Inferior parietal cortex (tissue), 1 donor: ENCODE measurements around the gene ITPA.

Experiments used
- DNase-seq: peaks from one replicate; pipeline ENCODE4 v3.0.0-alpha.2; 2016; ENCODE audit errors: extremely low spot score

Gene ITPA

DNA sequence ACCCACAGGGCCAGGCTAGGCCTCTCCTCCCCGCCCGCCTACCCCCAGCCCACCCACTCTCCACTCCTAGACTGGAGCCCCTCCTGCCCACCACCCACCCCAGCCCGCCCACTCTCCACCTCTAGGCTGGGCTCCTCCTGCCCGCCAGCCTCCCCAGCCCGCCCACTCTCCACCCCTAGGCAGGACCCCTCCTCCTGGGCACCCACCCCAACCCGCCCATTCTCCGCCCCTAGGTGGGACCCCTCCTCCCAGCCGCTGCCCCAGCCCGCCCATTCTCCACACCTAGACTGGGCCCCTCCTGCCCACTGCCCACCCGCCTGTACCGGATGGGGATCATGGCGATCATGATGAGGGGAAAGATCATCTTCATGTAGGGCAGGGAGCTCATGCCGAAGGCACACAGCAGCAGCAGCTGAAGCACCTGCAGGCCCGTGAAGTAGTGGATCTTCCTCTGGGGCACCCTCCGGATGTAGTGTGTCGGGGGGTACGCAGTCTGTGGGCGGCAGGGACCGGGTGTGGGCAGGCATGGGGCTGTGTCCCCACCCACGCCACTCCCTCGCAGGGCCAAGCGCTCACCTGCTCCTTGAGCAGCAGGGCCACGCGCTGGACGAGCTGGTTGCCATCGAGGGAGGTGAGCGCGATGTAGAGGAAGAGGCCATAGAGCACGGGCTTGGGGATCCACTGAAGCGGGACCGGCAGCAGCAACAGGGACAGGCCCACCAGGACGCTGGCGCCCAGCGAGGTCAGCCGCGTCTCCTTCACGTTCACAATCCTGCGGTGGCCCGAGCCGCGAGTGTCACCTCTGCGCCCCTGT is 18.8 kb downstream of the ITPA start:
- no peak for DNase-seq

DNA sequence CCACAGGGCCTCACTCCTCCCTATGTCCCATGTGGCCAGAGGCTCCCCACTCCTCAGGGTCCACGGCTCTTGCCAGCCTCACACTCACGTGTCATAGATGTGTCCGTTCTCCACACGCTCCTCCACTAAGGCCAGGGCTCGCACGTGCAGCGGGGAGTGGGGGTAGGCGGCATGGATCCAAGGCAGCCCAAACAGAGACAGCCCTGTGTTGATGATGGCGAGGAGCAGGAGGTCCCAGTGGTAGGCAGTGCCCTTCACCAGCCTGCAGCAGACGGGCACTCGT is 19.4 kb downstream of the ITPA start:
- no peak for DNase-seq

DNA sequence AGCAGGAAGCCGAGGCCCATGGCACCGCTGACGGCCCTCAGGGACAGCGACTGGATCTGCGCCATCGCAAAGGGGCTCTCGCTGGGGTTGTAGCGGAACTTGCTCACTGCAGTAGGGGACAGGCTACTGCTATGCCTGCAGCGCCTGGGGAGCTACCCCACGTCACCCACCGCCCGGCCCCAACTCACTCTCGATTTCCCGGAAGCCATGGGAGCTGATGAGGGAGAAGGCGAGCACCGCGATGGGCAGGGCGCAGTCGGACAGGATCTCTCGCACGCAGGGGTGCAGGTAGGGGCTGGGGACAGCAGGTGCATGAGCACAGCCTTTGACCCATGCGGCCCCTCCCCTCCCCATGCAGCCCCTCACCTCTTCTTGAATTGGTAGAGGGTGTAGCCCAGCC is 19.9 kb downstream of the ITPA start:
- no peak for DNase-seq

DNA sequence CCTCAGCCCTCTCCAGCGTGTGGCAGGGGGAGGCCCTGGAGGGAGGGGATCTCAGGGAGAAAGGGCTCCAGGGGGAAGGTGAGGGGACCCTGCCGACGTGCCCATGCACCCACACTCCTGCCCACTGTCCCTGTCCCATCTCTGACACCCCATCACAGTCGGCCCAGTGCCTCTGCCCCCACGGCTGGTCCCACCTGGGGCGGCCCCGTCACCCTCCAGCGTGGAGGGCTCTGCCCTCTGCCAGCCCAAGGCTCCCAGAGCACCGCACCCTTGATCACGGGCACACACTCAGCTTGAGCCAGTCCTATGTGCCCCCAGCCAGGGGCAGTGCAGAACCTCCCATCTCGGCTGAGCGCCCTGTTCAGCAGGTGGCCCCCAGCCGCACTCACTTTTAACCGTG is 20.5 kb downstream of the ITPA start:
- no peak for DNase-seq

DNA sequence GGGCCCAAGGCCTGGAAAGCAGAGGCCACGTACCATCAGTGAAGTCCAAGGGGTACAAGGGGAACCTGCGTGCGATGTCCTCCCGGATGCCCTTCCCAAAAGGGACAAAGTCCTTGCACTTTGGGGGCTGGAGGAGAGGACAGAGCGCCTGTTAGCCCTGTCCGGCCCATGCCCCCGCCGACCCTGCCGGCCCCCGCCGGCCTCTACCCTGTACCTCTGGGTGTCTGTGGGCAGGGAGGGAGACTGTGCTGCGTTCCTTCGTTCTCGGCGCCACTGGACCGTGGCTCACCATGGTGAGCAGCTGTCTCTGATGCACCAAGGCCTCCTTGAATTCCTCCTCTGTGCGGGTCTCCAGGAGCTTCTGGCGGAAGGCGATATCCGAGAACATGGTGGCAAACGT is 21.8 kb downstream of the ITPA start:
- DNase-seq, result no peak

DNA sequence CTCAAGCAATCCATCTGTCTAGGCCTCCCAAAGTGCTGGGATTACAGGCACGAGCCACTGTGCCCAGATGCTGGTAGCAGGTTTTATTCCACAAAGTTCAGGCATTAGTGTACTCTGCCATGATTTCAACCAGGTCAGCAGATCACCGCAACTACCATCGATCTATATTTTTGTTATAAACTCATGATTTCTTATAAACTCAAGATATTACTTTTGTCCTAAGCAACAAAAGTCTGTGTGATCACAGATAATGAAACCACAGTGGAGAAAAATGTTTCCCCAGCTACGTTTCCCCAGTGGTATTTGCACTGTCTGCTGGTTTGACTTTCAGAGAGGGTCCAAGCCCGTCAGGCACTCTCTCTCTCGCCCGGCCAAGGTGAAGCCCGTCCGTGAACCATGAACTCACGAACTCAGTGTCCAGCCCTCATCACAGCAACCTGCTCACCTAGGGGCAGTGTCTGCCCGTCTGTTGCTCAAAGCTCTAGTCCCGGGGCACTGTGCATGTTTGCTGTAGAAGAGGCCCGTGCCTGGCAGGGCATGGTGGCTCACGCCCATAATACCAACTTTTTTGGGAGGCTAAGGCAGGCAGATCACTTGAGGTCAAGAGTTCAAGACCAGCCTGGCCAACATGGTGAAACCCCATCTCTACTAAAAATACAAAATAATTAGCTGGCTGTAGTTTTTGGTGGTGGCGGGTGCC is 22.7 kb downstream of the ITPA start:
- DNase-seq, result no peak

DNA sequence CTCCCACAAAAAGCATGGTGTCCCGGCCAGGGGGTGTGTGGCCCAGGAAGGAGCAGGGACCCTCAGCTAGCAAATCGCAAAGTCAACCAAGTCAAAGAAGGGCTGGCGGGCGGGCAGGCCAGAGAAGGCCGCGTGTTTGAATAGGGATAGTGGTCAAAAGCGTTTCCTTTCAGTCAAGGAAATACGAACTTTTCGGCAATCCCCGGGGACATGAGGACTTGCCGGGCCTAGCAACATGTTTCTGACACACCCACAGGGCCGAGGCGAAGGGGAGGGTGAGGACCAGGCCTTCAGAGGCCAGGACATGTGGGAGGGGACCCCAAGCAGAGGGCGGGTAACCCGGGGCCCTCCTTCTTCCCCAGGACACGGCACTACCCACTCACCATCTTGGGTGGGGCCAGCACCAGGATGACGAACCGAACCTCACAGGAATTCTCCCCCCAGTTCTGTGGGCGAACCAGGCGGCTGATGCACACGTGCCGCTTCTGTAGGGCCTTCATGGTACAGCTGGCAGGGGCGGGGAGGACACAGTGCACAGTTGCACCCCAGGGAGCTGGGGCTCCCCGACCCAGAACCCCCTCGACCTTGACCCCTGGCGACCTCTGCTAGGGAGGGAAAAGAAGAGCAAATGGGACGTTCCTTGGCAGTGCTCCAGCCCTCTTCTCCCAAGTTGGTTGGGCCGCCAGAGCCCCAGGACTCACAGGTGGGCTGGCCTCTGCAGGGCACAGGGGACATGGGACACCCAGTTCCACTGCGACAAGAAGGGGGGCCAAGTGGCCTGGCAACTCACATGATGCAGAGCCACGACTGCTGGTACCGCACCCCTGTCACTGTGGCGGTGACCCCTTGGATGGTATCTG is 24.1 kb downstream of the ITPA start:
- DNase-seq, result no peak

DNA sequence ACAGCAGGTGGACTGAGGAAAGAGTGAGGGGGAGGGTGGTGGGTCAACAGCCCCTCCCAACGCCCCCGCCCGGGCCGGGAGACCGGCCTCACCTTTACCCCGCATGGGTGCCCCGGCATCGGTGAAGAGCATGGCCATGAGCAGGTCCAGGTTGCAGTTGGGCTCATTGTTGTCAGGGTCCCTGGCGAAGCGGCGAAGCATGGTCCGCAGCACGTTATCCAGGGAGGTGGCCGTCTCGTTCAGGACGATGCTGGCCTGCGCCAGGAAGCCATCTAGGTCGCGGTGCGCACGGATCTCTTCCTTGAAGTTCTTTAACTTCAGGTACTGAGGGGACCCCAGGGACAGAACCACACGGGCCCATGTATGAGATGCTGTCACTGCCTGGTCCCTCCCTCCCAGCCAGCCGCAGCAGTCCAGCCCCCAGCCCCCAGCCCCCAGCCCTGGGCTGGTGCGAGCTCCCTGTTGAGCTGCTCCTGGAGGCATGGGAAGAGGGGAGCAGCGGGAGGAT is 24.7 kb downstream of the ITPA start:
- no peak for DNase-seq

DNA sequence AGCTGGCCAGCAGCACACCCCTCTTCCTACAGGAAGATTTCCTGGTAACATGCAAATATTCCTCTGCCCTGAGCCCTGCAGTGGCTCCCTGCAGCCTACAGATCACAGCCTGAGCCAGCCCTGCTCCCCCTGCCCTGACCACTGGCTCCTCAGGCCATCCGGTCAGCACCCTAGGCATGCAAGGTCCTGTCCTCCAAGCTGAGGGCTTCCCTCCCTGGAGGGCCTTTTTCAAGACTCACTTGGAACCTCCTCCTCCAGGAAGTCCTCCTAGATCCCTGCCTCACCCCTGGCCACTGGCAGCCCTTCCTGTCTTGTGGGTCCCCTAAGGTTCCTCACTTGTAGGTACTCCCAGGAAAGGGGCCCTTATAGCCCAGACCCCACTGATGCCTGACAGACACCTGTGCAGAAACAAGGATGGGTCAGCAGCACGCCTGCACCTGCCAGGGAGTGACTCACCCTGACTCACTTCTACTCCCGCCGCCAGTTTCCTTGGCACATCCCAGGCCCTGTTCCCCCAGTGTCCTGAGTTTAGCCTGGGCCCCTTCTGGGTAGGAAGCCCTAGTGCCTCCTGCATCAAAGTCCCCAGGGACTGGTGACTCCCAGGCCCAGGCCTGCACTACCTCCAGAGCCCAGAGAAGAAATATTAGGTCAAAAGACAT is 26.5 kb downstream of the ITPA start:
- no peak for DNase-seq

DNA sequence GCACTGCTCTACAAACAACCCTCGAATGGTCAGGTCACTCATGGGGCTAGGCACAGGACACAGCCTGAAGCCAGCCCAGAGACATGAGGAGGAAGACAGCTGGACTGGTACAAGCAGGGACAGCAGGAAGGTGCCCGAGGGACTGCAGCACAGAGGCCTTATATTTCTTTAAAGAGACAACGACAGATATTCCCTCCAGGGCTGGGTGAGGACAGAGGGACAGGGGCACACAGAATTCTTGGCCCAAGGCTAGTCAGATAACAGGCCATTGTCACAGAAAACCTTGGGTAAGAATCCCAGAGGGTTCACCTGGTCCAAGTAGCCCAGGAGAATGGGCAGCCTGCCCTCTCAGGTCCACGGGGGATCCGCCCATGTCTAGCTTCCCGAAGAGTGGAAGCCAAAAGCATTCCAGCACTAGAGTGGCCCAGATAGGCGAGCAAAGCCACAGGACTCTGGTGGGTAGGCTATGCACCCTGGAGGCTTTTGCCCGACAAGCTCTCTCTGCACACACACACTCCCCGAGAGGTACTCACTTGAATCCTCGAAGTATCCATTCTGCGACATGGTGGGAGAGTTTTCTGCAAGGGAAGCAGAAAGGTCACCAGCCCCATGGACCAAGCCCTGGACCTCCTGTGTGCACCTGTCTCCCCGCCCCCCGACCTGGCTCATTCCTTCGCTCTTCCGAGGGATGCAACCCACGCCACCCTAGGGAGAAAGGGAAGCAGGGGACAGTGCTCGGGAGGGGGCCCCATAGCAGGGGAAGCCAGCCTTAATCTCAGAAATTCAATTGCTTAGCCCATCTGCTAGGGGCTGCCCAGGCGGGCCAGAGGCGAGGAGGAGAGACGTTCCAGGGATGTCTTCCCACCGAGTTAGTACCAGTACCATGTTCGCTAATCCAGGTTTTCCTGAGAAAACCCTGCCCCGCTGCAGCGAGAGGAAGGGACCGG is 28.0 kb downstream of the ITPA start:
- DNase-seq, result no peak

DNA sequence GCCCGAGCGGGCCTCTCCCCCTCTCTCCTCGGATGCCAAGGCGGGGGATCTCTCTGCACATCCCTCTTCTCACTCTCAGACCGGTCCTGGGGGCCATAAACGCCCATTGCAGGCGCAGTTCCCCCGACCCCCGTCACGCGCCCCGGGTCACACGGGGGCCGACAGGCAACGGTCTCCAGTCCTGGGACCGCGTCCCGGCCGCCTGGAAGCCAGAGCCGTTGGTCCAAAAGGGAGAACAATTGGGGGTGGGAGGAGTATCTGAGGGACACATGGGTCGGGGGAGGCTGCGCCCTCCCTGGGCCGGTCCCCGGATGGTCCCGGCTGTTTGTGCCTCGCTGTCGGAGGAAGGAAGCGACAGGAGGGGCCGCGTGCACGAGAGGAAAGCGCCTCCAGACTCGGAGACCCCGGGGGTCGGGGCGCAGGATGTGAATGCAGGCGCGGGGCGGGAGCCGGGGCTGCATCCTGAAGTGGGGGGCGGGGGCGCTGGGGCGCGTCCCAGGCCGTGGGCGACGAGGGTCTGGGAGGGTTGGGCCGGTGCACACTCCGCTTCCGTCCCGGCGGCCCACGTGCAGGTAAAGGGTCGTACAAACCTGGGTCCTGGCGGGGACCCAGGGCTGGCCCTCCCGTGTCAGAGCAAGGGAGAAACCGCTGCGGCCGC is 28.8 kb downstream of the ITPA start:
- DNase-seq, result no peak

DNA sequence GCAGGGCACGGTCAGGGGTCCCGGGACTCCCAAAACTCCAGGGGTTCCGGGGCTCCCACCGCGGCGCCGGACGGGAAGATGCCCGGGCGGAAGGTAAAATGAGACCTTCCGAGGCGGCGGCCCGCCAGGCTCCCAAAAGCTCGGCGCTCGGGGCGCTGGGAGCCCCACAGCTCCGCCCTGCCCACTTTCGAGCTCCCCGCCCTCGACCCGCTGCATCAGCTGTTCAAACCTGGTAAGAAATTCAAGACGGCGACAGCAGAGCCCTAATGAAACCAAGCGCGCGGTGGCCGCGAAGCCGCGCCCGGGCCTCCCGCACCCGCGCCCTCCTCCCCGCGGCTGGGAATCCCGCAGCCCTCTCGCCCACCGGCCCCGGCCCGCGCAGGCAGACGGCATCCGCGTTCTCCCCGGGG is 29.3 kb downstream of the ITPA start:
- no peak for DNase-seq

DNA sequence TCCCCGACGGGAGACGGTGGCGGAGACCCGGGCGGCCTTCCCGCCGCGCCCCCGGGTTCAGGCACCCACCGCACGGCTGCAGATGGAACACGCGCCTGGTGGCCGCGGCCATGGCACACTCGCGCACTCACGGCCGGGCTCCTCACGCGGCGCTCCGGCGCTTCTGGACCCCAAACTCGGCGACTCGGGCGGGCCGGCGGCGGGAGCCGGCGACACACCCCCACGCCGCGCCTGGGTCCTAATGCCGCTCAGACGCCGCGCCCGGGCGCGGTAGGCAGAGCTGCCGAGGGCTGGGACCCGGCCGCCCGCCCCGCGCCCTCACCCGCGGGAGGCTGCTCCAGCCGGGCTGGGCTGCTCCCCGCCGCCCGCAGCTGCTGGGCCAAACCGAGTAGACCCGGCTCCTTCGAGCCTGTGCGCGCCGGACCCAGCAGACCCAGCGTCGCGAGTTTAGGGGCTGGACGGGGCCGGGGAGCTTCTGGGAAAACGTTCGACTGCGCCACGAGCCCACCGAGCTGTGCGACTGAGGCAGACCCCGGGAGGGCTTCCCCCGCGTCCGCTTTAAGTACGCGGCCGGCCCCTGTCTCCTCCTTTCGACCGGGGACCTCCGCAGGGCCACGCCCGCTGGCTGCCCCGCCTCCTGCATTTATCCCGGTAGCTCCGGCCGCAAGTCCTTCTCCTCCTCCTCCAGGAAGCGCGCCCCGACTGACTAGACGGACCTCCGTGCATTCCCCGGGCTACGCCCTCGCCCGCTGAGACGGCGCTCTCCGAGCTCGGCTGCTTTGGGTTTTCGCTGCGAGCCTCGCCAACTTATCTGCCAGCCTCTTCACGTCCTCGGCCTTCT is 29.9 kb downstream of the ITPA start, which contains the start of gene SLC4A11:
TSS of gene SLC4A11 (minus strand) at position 165 of the 841 bp plus-strand sequence. CDS start at position 112, 53 bp downstream.
- no peak for DNase-seq

DNA sequence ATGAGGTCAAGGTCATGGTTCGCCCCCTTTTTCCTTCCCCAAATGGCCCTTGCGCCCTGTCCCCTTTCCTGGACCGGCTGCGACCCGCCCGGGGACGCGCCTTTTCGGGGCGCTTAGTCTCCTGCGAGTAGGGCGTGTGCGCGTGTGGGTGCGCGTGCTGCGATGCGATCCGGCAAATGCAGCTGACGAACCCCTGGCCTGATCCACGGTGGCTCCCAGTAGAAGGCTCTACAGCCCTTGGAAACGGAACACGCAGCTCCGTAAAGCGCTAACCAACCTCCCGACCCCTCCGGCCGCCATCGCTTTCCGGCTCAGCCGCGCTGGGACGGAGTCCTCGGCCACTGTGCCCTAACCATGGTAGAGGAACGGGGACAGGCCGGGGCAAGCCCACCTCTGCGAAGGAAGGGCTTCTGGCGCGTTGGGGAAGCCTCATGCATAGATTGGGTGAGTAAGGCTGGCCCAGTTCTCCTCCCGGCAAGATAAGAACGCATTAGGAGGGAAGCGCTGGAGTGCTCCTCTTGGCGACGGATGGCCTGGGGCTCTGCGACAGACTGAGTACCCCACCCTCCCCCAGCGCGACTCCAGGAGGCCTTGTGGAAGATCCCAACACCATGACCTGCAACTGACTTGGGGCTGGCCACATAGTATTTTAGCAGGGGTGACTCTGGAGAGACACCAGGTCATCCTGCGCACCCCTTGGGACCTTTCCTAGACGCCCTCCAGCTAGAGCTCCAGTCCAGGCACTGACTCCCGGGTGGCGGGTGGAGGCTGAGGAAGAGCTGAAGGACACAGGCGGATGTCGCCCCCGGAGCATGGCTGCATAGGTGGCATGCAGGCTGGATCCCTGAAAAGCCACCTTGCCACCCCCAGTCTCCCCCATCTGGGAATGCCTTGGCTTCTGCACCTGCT is 30.8 kb downstream of the ITPA start:
- no peak for DNase-seq

DNA sequence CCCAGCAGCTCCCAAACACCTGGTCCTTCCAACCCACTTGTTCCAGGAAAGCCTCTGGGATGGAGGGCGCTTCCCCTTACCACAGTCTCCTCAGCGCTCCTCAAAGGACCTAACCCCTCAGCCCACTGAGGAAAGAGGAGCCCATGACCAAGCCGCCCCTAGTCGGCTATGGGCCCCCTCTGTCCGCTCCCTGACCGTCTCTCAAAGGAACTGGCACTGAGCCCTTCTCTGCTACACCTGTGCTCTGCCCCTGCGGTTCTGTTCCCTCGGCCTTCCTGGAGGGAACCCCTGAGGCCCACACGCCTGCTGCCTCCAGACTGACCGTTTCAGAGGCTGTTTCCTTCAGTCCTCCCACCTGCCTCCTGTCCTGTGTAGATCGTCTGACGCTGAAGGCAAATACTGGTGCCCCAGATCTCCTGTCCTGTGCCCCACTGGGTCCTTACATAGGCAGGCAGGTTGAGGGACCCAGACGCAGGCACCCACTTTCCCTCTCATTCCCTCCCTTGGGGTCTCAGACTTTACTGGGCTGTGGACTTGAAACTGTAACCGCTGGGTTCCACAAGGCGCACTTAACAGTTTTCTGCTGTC is 31.6 kb downstream of the ITPA start:
- DNase-seq, result no peak

DNA sequence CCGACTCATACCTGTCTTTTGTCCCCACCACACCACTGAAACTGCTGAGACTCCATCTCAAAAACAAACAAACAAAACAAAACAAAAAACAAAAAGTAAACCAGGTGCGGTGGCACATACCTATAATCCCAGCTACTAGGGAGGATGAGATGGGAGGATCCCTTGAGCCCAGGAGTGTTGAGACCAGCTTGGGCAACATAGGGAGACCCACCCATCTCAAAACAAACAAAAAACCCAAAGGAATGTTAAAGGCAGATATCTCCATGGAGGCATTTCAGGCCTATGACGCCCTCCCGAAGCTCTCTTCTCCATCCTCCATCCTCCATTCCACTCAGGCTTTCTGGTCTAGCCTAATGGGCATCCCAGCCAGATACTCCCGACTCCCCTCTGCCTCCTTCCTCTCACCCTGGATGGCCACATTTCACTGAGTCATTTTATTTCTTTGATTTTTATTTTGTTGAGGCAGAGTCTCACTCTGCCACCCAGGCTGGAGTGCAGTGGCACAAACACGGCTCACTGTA is 32.9 kb downstream of the ITPA start:
- DNase-seq, result no peak

DNA sequence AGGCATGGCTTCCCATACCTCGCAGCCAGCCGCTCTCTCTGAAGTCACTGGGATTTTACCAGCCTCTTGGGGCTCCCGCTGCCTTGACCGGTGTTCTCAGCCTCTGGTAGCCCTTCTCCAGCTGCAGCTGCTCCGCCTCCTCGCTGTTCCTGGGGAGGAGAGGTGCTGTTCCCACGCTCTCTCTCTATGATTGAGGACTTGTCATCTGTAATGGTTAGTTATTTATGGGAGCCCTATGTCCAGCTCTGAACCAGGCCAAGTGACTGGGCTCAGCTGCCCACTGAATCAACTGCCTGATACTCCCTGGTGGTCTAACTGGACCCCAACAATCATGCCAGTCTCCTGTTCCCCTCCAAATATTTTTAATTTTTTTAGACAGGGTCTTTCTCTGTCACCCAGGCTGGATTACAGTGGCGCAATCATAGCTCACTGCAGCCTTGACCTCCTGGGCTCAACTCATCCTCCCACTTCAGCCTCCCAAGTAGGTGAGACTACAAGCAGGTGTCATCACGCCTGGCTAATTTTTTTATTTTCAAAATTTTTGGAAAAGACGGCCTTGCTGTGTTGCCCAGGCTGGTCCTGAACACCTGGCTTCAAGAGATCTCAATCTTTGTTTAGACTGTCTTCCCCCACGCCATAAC is 34.5 kb downstream of the ITPA start:
- no peak for DNase-seq
